GM12878 (cell line): ENCODE results near the gene CTSS. TPM values are rescaled to one million over a fixed set of nuclear protein-coding genes. Genes with fewer than 3 reads are reported as not detected.

Experiments
- ATAC-seq: fragments of 200-7000 bp; cut with Tn5 transposase; 3 replicates; pipeline ENCODE4 v1.9.1; 2020; ENCODE audit warnings: mild to moderate bottlenecking, moderate library complexity
- BruUV-seq: library from RNA; stranded (reverse); fragments of 400-500 nt; replicated peaks from 2 replicates; lab custom pipeline; 2021; lab: Mats Ljungman, UMichigan
- CTCF ChIA-PET: fragments of 300-600 bp; sonication (Branson Sonifier 250); formaldehyde crosslinking; extraction: SDS; loops from one replicate; lab custom pipeline; 2021; ENCODE audit warnings: inconsistent platforms; lab: Yijun Ruan, JAX
- POLR2A ChIA-PET: fragments of 350-600 bp; formaldehyde crosslinking; extraction: SDS; loops from one replicate; lab custom pipeline; 2021; ENCODE audit warnings: inconsistent platforms; lab: Charles Lee
- RAD21 ChIA-PET: fragments of 300-600 bp; sonication (Branson Sonifier 250); formaldehyde crosslinking; loops from one replicate; lab custom pipeline; 2023; ENCODE audit warnings: antibody characterized with exemption; ENCODE audit not compliant: unreplicated experiment; lab: Charles Lee
- SMC1A ChIA-PET: fragments of 300-600 bp; sonication (Branson Sonifier 250); formaldehyde crosslinking; loops from one replicate; lab custom pipeline; 2023; ENCODE audit not compliant: unreplicated experiment, uncharacterized antibody; lab: Charles Lee
- DNase-seq: peaks from one replicate; pipeline ENCODE4 v3.0.0-alpha.2; 2011; ENCODE audit warnings: low read depth, low spot score
- FAIRE-seq: peaks from 3 replicates; lab custom pipeline; 2011; peaks lifted over from hg19 to GRCh38; lab: Jason Lieb, UNC
- H2AFZ ChIP-seq: 2 replicates; pipeline ENCODE4 v1.6.0; 2011; ENCODE audit warnings: low read depth, low read length, control low read depth; ENCODE audit not compliant: control insufficient read depth
- H3K27ac ChIP-seq: 2 replicates; pipeline ENCODE4 v1.5.1; 2011; ENCODE audit warnings: control low read depth; ENCODE audit not compliant: control insufficient read depth, insufficient read depth
- H3K27me3 ChIP-seq, 2 experiments: replicated peaks in 1 of 2; 2 replicates each; pipeline versions ENCODE4 v1.6.0 to v1.6.1; 2011; ENCODE audit warnings: low read length in 1 of 2; ENCODE audit not compliant: control insufficient read depth in 2 of 2, insufficient read depth in 2 of 2
- H3K36me3 ChIP-seq, 2 experiments: 2 replicates each; pipeline ENCODE4 v1.5.1; 2011; ENCODE audit warnings: low read length in 1 of 2; ENCODE audit not compliant: control insufficient read depth in 2 of 2, insufficient read depth in 2 of 2
- H3K4me1 ChIP-seq: 2 replicates; pipeline ENCODE4 v1.6.1; 2011; ENCODE audit warnings: mild to moderate bottlenecking, low read length, moderate library complexity, mixed read lengths; ENCODE audit not compliant: control insufficient read depth, insufficient read depth
- H3K4me2 ChIP-seq: 2 replicates; pipeline ENCODE4 v1.6.0; 2011; ENCODE audit warnings: control low read depth; ENCODE audit not compliant: control insufficient read depth, insufficient read depth
- H3K4me3 ChIP-seq: fragments of 200-600 bp; sonication (generic); 2 replicates; pipeline ENCODE4 v1.5.1; 2016
- H3K79me2 ChIP-seq: 2 replicates; pipeline ENCODE4 v1.6.0; 2011; ENCODE audit warnings: low read length; ENCODE audit not compliant: control insufficient read depth, insufficient read depth
- H3K9ac ChIP-seq: 2 replicates; pipeline ENCODE4 v1.8.0; 2011; ENCODE audit warnings: low read length, control low read depth, mixed read lengths; ENCODE audit not compliant: control insufficient read depth, insufficient read depth
- H3K9me3 ChIP-seq: replicated peaks from 3 replicates; pipeline ENCODE4 v1.5.1; 2011; ENCODE audit warnings: mild to moderate bottlenecking, low read length; ENCODE audit not compliant: control insufficient read depth, insufficient read depth
- H4K20me1 ChIP-seq: 2 replicates; pipeline ENCODE4 v1.6.0; 2011; ENCODE audit not compliant: control insufficient read depth, insufficient read depth
- CHD1 ChIP-seq: IDR thresholded peaks from 2 replicates; pipeline ENCODE4 v1.6.1; 2012; ENCODE audit warnings: low read depth, low read length, improper control_type of control experiment
- GATAD2B ChIP-seq: fragments of 450-650 bp; conservative IDR thresholded peaks from 2 replicates; pipeline ENCODE4 v1.6.1; 2017; ENCODE audit warnings: low read depth, mild to moderate bottlenecking, moderate library complexity
- WGBS: methylation state at CpG from one replicate; pipeline ENCODE4 v1.1.6; 2016; ENCODE audit warnings: low lambda C conversion rate; ENCODE audit not compliant: insufficient replicate concordance, insufficient coverage; ENCODE audit errors: missing lambda C conversion rate; 5-methylcytosine and 5-hydroxymethylcytosine counted together
- in situ Hi-C: fragments of 300-500 bp; cut with MboI; formaldehyde crosslinking; loops from 9 replicates; pipeline ENCODE4 v1.14.3; 2018; ENCODE audit warnings: mixed read lengths
- intact Hi-C: fragments of 100-400 bp; cut with micrococcal nuclease; formaldehyde crosslinking; loops from one replicate; pipeline ENCODE4 v1.14.2; 2022; ENCODE audit not compliant: unreplicated experiment
- polyA plus RNA-seq, 11 experiments: library from polyadenylated mRNA; depleted of rRNA in 4 of 11; unstranded in 6 of 11; stranded (reverse) in 5 of 11; fragments of >200 nt; fragmentation: Nextera tagmentation in 4 of 11; fragmentation: Illumina TruSeq in 1 of 11; extraction: Ambion mirVana in 4 of 11; extraction: Trizol in 1 of 11; gene quantifications; 1 replicate in 1 of 11; 2 replicates in 10 of 11; pipeline versions ENCODE4 v1.2.1 to v1.2.3, GENCODE V29; 2011 to 2016; ENCODE audit warnings: inconsistent platforms in 2 of 11, missing spikeins in 2 of 11, low read depth in 1 of 11
- total RNA-seq, 4 experiments: library from RNA; depleted of rRNA in 3 of 4; stranded (reverse); fragments of >200 nt in 3 of 4; fragmentation: Illumina TruSeq in 1 of 4; extraction: Trizol in 1 of 4; gene quantifications; 2 replicates each; pipeline versions ENCODE4 v1.2.1 to v1.2.3, GENCODE V29; 2013 to 2021
- TF ChIP-seq, protein P1 (sequence below): fragments of 450-650 bp; IDR thresholded peaks from 2 replicates; pipeline ENCODE4 v1.6.1; 2017; ENCODE audit warnings: mild to moderate bottlenecking, moderate library complexity
- TF ChIP-seq, protein P2 (sequence below): fragments of 450-650 bp; IDR thresholded peaks from 2 replicates; pipeline ENCODE4 v1.6.1; 2017; ENCODE audit warnings: mild to moderate bottlenecking
- TF ChIP-seq, protein P3 (sequence below): fragments of 450-650 bp; IDR thresholded peaks from 2 replicates; pipeline ENCODE4 v1.6.1; 2017; ENCODE audit warnings: mild to moderate bottlenecking, low read depth, inconsistent platforms; ENCODE audit not compliant: poor library complexity, severe bottlenecking
- TF ChIP-seq, protein P4 (sequence below): fragments of 450-650 bp; IDR thresholded peaks from 2 replicates; pipeline ENCODE4 v1.6.1; 2016; ENCODE audit warnings: mild to moderate bottlenecking

CTSS gene
- total and polyA plus RNA-seq, 10 of the 15 experiments (the other 5 are each of a cell fraction or from before 2014, with no cell fraction given) = 32.8 to 174 (median 60.9) TPM

DNA sequence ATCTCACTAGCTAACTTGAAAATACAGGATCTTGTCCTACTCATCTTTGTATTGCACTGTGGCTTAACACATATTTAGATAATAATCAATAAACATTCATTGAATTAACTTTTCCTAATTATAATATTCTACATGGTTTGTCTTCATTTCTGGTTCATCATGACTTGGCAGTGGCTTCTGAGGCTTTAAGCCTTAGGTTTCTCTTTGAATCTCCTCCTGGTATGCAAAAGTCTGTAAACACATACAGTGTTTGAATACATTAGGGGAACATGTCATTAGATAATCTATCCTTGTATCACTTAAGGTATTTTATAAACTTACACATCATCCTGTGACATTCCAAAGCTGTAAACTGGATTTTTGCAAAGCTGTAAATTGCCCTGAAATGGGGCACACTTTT, 21.9 kb upstream of the CTSS start:
- H2AFZ ChIP-seq = no peak overlapping the region
- no TSS peak for BruUV-seq
- FAIRE-seq = no peak

GRCh38 chr1:150780510-150780909, 14.9 kb upstream of the CTSS start:
- CTCF ChIA-PET = no interaction called here
- FAIRE-seq = no peak
- H3K4me3 ChIP-seq = no peak overlapping the region
- no peaks in the 10 kb centered on the region for H3K36me3 ChIP-seq
- no TSS peak for BruUV-seq
- H3K27ac ChIP-seq = no peak overlapping the region
- RAD21 ChIA-PET = no interaction called here
- ATAC-seq = no peak
- H3K9me3 ChIP-seq = no peaks in the 10 kb centered on the region
- H3K4me1 ChIP-seq = no peaks in the 10 kb centered on the region
- POLR2A ChIA-PET = no interaction called here
- no peak overlapping the region for H3K9ac ChIP-seq
- no peaks in the 10 kb centered on the region for H4K20me1 ChIP-seq
- intact Hi-C loops = no loop called here
- no peaks in the 10 kb centered on the region for H3K27me3 ChIP-seq
- in situ Hi-C loops = no loop called here
- no peak overlapping the region for H3K4me2 ChIP-seq
- no peaks in the 10 kb centered on the region for H3K79me2 ChIP-seq
- no peak overlapping the region for H2AFZ ChIP-seq
- 96% methylated on average over 1 of the region's 3 CpGs for WGBS
- SMC1A ChIA-PET = no interaction called here
- DNase-seq = no peak
- TF ChIP-seq, protein P1, sequence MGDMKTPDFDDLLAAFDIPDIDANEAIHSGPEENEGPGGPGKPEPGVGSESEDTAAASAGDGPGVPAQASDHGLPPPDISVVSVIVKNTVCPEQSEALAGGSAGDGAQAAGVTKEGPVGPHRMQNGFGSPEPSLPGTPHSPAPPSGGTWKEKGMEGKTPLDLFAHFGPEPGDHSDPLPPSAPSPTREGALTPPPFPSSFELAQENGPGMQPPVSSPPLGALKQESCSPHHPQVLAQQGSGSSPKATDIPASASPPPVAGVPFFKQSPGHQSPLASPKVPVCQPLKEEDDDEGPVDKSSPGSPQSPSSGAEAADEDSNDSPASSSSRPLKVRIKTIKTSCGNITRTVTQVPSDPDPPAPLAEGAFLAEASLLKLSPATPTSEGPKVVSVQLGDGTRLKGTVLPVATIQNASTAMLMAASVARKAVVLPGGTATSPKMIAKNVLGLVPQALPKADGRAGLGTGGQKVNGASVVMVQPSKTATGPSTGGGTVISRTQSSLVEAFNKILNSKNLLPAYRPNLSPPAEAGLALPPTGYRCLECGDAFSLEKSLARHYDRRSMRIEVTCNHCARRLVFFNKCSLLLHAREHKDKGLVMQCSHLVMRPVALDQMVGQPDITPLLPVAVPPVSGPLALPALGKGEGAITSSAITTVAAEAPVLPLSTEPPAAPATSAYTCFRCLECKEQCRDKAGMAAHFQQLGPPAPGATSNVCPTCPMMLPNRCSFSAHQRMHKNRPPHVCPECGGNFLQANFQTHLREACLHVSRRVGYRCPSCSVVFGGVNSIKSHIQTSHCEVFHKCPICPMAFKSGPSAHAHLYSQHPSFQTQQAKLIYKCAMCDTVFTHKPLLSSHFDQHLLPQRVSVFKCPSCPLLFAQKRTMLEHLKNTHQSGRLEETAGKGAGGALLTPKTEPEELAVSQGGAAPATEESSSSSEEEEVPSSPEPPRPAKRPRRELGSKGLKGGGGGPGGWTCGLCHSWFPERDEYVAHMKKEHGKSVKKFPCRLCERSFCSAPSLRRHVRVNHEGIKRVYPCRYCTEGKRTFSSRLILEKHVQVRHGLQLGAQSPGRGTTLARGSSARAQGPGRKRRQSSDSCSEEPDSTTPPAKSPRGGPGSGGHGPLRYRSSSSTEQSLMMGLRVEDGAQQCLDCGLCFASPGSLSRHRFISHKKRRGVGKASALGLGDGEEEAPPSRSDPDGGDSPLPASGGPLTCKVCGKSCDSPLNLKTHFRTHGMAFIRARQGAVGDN = no peak
- TF ChIP-seq GATAD2B (no peak), CHD1 (no peak)
- TF ChIP-seq, protein P2, sequence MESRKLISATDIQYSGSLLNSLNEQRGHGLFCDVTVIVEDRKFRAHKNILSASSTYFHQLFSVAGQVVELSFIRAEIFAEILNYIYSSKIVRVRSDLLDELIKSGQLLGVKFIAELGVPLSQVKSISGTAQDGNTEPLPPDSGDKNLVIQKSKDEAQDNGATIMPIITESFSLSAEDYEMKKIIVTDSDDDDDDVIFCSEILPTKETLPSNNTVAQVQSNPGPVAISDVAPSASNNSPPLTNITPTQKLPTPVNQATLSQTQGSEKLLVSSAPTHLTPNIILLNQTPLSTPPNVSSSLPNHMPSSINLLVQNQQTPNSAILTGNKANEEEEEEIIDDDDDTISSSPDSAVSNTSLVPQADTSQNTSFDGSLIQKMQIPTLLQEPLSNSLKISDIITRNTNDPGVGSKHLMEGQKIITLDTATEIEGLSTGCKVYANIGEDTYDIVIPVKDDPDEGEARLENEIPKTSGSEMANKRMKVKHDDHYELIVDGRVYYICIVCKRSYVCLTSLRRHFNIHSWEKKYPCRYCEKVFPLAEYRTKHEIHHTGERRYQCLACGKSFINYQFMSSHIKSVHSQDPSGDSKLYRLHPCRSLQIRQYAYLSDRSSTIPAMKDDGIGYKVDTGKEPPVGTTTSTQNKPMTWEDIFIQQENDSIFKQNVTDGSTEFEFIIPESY = no peak
- TF ChIP-seq, protein P3, sequence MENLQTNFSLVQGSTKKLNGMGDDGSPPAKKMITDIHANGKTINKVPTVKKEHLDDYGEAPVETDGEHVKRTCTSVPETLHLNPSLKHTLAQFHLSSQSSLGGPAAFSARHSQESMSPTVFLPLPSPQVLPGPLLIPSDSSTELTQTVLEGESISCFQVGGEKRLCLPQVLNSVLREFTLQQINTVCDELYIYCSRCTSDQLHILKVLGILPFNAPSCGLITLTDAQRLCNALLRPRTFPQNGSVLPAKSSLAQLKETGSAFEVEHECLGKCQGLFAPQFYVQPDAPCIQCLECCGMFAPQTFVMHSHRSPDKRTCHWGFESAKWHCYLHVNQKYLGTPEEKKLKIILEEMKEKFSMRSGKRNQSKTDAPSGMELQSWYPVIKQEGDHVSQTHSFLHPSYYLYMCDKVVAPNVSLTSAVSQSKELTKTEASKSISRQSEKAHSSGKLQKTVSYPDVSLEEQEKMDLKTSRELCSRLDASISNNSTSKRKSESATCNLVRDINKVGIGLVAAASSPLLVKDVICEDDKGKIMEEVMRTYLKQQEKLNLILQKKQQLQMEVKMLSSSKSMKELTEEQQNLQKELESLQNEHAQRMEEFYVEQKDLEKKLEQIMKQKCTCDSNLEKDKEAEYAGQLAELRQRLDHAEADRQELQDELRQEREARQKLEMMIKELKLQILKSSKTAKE = no peak

More for the DNA sequence above, 21.9 kb upstream of the CTSS start:
- Histone ChIP-seq H3K27ac (no peak overlapping the region), H3K4me1 (no peaks in the 10 kb centered on the region), H3K4me3 (no peak overlapping the region), H3K79me2 (no peaks in the 10 kb centered on the region), H3K4me2 (no peak overlapping the region), H3K36me3 (no peaks in the 10 kb centered on the region), H4K20me1 (no peaks in the 10 kb centered on the region), H3K9ac (no peak overlapping the region)
- in situ Hi-C loops = no loop called here
- SMC1A ChIA-PET = interaction anchor here (0.6 to 1.3 kb wide), 3 partner anchors 10 to 185 kb away, joined by 3 to 4 read pairs (median 4); no protein-coding TSS in a partner anchor
- CTCF ChIA-PET = interaction anchor here (0.6 to 1.7 kb wide), 2 partner anchors 14 to 208 kb away, joined by 4 to 6 read pairs; no protein-coding TSS in a partner anchor
- TF ChIP-seq, protein P4, sequence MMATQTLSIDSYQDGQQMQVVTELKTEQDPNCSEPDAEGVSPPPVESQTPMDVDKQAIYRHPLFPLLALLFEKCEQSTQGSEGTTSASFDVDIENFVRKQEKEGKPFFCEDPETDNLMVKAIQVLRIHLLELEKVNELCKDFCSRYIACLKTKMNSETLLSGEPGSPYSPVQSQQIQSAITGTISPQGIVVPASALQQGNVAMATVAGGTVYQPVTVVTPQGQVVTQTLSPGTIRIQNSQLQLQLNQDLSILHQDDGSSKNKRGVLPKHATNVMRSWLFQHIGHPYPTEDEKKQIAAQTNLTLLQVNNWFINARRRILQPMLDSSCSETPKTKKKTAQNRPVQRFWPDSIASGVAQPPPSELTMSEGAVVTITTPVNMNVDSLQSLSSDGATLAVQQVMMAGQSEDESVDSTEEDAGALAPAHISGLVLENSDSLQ = no peak
- TF ChIP-seq, all 136 proteins: peak for 0
- intact Hi-C loops = no loop called here
- ChIA-PET POLR2A (interaction anchor here (0.5 to 0.6 kb wide), 2 partner anchors 27 to 335 kb away, joined by 3 read pairs; no protein-coding TSS in a partner anchor), RAD21 (interaction anchor here (1.0 to 1.4 kb wide), 2 partner anchors 22 to 23 kb away, joined by 3 to 4 read pairs; partner anchors contain the start of gene CTSS)
- no peaks in the 10 kb centered on the region for H3K9me3 ChIP-seq
- H3K27me3 ChIP-seq = no peaks in the 10 kb centered on the region
- ATAC-seq = no peak
- DNase-seq = no peak
